Thyroid gland (tissue), 4 donors: ENCODE measurements around the gene CRYBA4. TPM values are rescaled to one million over a fixed set of nuclear protein-coding genes. Genes with fewer than 3 reads are reported as not detected.

Experiments
- DNase-seq, 2 donors: peaks; one replicate each; pipeline ENCODE4 v3.0.0-alpha.2; 2019
- H3K27ac ChIP-seq, 3 donors: fragments of 200-600 bp; sonication (generic); 1 replicate in 2 of 3; 2 replicates in 1 of 3; pipeline ENCODE4 v1.5.1; 2016 to 2019; ENCODE audit warnings: mild to moderate bottlenecking in 1 of 3, moderate library complexity in 1 of 3
- H3K27me3 ChIP-seq: fragments of 200-600 bp; sonication (generic); one replicate; pipeline ENCODE4 v1.5.1; 2019
- H3K36me3 ChIP-seq, 2 donors: fragments of 200-600 bp; sonication (generic); one replicate each; pipeline ENCODE4 v1.5.1; 2016 to 2019
- H3K4me1 ChIP-seq, 2 donors: fragments of 200-600 bp; sonication (generic); one replicate each; pipeline ENCODE4 v1.5.1; 2017 to 2019
- H3K4me3 ChIP-seq, 3 donors: fragments of 200-600 bp; sonication (generic); replicated peaks in 1 of 3; 1 replicate in 2 of 3; 2 replicates in 1 of 3; pipeline ENCODE4 v1.5.1; 2016; ENCODE audit warnings: mild to moderate bottlenecking in 1 of 3
- H3K9me3 ChIP-seq: fragments of 200-600 bp; sonication (generic); one replicate; pipeline ENCODE4 v1.5.1; 2017
- POLR2A ChIP-seq, 2 donors: fragments of 450-650 bp; IDR thresholded peaks; one replicate each; pipeline ENCODE4 v1.6.1; 2017; ENCODE audit warnings: antibody characterized with exemption in 2 of 2, mild to moderate bottlenecking in 2 of 2, moderate library complexity in 1 of 2
- WGBS, 2 donors: methylation state at CpG; one replicate each; pipeline ENCODE4 v1.1.5; 2017; 5-methylcytosine and 5-hydroxymethylcytosine counted together
- intact Hi-C: fragments of 100-400 bp; cut with DNase I; formaldehyde crosslinking; loops from one replicate; pipeline ENCODE4 v1.15.1; 2023
- total RNA-seq, 4 donors: library from RNA; depleted of rRNA; stranded (reverse); fragments of >200 nt; gene quantifications; one replicate each; pipeline ENCODE4 v1.2.3, GENCODE V29; 2016
- TF ChIP-seq, protein P1 (sequence below), 6 experiments: fragments of 200-600 bp in 3 of 6; fragments of 450-650 bp in 3 of 6; sonication (generic) in 3 of 6; IDR thresholded peaks; one replicate each; pipeline ENCODE4 v1.5.1; 2016 to 2019; ENCODE audit warnings: antibody characterized with exemption in 6 of 6, mild to moderate bottlenecking in 2 of 6, inconsistent platforms in 1 of 6, moderate library complexity in 1 of 6

The CRYBA4 gene
- total RNA-seq, 4 donors from 2014 or later = not detected

DNA sequence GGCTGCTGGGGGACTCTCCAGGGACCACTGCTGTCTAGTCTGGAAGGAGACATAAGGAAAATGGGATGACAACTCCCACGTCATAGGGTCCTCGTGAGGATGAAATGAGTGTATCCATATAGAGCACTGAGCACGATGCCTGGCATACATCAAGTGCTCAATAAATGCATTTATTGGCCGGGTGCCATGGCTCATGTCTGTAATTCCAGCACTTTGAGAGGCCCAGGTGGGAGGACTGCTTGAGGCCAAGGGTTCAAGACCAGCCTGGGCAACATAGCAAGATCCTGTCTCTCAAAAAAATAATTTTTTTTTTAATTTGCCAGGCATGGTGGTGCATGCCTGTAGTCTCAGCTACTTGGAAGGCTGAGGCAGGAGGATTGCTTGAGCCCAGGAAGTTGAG lies 19.6 kb upstream of the CRYBA4 start:
- TF ChIP-seq POLR2A (IDR thresholded peaks at IDR 0.05) = no peak
- TF ChIP-seq, protein P1, sequence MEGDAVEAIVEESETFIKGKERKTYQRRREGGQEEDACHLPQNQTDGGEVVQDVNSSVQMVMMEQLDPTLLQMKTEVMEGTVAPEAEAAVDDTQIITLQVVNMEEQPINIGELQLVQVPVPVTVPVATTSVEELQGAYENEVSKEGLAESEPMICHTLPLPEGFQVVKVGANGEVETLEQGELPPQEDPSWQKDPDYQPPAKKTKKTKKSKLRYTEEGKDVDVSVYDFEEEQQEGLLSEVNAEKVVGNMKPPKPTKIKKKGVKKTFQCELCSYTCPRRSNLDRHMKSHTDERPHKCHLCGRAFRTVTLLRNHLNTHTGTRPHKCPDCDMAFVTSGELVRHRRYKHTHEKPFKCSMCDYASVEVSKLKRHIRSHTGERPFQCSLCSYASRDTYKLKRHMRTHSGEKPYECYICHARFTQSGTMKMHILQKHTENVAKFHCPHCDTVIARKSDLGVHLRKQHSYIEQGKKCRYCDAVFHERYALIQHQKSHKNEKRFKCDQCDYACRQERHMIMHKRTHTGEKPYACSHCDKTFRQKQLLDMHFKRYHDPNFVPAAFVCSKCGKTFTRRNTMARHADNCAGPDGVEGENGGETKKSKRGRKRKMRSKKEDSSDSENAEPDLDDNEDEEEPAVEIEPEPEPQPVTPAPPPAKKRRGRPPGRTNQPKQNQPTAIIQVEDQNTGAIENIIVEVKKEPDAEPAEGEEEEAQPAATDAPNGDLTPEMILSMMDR (IDR thresholded peaks at IDR 0.05) = no peak
- H3K36me3 ChIP-seq = no peaks in the 10 kb centered on the region
- 79 to 95% methylated on average over 4 of the region's 4 CpGs for WGBS, 2 donors
- H3K27ac ChIP-seq = no peak overlapping the region
- intact Hi-C loops = no loop called here
- H3K9me3 ChIP-seq = no peaks in the 10 kb centered on the region
- no peak overlapping the region for H3K4me3 ChIP-seq
- no peak for DNase-seq
- H3K4me1 ChIP-seq = no peaks in the 10 kb centered on the region
- H3K27me3 ChIP-seq = no peaks in the 10 kb centered on the region

DNA sequence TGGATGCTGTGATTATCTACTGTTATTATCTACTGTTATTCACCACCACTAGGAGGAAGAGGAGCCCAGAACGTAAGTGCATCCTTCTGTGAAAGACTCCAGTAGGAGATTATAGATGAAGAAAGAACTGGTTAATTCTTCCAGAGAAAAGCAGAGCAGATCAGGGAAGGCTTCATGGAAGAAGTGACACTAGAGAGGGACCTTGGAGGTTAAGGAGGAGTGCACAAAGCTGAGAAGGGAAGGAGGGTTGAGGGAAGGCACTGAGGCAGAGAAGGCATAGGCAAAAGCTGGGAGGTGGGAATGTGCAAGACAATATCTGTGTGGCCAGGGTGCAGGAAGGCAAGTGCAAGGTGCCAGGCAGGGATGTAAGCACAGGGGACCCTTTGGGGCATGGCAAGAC lies 17.4 kb upstream of the CRYBA4 start:
- Histone ChIP-seq H3K27me3 (no peaks in the 10 kb centered on the region), H3K36me3 (no peaks in the 10 kb centered on the region), H3K4me1 (no peaks in the 10 kb centered on the region), H3K4me3 (no peak overlapping the region), H3K27ac (no peak overlapping the region), H3K9me3 (no peaks in the 10 kb centered on the region)
- TF ChIP-seq, protein P1 (IDR thresholded peaks at IDR 0.05) = no peak
- TF ChIP-seq POLR2A (IDR thresholded peaks at IDR 0.05) = no peak
- intact Hi-C loops = no loop called here
- no peak for DNase-seq
- 83 to 91% methylated on average over 1 of the region's 1 CpG for whole genome bisulfite sequencing, 2 donors

DNA sequence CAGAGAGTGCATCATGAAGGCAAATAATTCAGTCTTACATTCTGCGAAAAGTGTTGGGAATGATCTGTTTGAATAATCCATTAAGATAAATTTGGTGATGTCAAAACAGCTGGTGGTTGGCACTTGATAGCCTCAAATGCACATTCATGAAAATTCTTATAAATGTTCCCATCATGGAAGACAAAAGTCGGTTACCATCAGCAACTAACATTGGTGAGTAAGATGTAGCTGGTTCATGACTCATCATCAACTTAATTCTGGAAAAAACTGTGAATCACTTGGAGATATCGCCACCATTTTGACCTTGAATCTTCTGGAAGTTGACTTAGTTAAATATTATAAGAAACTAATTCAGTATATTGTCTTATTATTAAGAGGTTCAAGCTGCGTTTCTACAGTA lies 15.2 kb upstream of the CRYBA4 start:
- Histone ChIP-seq H3K9me3 (no peaks in the 10 kb centered on the region), H3K27ac (no peak overlapping the region), H3K27me3 (no peaks in the 10 kb centered on the region), H3K36me3 (no peaks in the 10 kb centered on the region), H3K4me1 (no peaks in the 10 kb centered on the region), H3K4me3 (no peak overlapping the region)
- DNase-seq = no peak
- TF ChIP-seq, protein P1 (IDR thresholded peaks at IDR 0.05) = no peak
- TF ChIP-seq POLR2A (IDR thresholded peaks at IDR 0.05) = no peak
- intact Hi-C loops = no loop called here
- 89 to 90% methylated on average over 4 of the region's 4 CpGs for WGBS, 2 donors

DNA sequence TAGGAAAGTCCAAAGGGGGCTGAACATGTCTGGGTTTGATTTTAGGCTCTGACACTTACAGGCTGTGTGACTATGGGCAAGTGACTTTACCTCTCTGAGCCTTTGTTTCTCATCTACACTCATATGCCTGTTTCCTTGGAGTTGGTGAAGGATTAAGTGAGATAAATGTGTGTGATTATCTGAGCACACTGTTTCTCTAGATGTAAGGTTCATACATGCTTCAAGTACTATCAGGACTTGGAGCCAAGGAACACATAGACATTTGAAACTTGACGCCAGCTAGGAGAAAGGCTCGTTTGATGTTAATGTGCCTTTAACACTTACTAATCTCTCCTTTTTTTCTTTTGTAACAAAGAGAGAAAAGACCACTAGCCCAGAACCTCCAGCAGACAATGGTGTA lies 13.6 kb upstream of the CRYBA4 start:
- TF ChIP-seq, protein P1 (IDR thresholded peaks at IDR 0.05) = no peak
- no peak for TF ChIP-seq POLR2A (IDR thresholded peaks at IDR 0.05)
- Histone ChIP-seq H3K27ac (no peak overlapping the region), H3K4me3 (no peak overlapping the region), H3K4me1 (no peaks in the 10 kb centered on the region), H3K36me3 (no peaks in the 10 kb centered on the region), H3K27me3 (peaks cover 3% of the 10 kb centered on the region), H3K9me3 (no peaks in the 10 kb centered on the region)
- intact Hi-C loops = no loop called here
- WGBS, 2 donors = 37 to 44% methylated on average over 2 of the region's 2 CpGs
- no peak for DNase-seq

DNA sequence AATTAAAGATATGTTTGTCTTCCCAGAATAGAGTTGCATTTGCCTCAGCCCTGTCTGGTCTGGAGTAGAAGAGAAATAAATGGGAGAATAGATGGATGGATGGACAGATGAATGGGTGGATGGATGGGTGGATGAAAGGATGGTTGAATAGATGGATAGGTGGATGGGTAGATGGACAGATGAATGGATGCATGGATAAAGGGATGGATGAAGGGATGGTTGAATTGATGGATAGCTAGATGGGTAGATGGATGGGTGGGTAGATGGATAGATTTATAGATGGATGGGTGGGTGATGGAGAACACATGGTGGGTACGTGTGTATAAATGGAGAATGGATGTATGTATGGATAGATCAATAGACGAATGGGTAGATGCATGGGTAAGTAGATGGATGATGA lies 12.5 kb upstream of the CRYBA4 start:
- no peak for TF ChIP-seq POLR2A (IDR thresholded peaks at IDR 0.05)
- TF ChIP-seq, protein P1 (IDR thresholded peaks at IDR 0.05) = no peak
- WGBS, 2 donors = 88 to 97% methylated on average over 2 of the region's 2 CpGs

More for the DNA sequence above, 12.5 kb upstream of the CRYBA4 start:
- Histone ChIP-seq H3K4me3 (no peak overlapping the region), H3K27ac (no peak overlapping the region), H3K4me1 (no peaks in the 10 kb centered on the region), H3K27me3 (peaks cover 3% of the 10 kb centered on the region), H3K36me3 (no peaks in the 10 kb centered on the region), H3K9me3 (no peaks in the 10 kb centered on the region)
- no peak for DNase-seq
- intact Hi-C loops = no loop called here
